ENCODE measurements around the gene MMP2. TPM values are rescaled to one million over a fixed set of nuclear protein-coding genes. Genes with fewer than 3 reads are reported as not detected.

MMP2 gene
- total and polyA plus RNA-seq, 9 donors: 102 to 629 (median 300) TPM

- DNase-seq: no peak
- intact Hi-C loops (cut with DNase I): no loop called here
- Histone ChIP-seq H3K27me3 (no peaks in the 10 kb centered on the region), H3K27ac (no peak overlapping the region), H3K36me3 (no peaks in the 10 kb centered on the region), H3K4me3 (no peak overlapping the region), H3K9me3 (no peaks in the 10 kb centered on the region), H3K4me1 (ENCODE audit: insufficient read depth) (no peaks in the 10 kb centered on the region)
- TF ChIP-seq, protein P1, sequence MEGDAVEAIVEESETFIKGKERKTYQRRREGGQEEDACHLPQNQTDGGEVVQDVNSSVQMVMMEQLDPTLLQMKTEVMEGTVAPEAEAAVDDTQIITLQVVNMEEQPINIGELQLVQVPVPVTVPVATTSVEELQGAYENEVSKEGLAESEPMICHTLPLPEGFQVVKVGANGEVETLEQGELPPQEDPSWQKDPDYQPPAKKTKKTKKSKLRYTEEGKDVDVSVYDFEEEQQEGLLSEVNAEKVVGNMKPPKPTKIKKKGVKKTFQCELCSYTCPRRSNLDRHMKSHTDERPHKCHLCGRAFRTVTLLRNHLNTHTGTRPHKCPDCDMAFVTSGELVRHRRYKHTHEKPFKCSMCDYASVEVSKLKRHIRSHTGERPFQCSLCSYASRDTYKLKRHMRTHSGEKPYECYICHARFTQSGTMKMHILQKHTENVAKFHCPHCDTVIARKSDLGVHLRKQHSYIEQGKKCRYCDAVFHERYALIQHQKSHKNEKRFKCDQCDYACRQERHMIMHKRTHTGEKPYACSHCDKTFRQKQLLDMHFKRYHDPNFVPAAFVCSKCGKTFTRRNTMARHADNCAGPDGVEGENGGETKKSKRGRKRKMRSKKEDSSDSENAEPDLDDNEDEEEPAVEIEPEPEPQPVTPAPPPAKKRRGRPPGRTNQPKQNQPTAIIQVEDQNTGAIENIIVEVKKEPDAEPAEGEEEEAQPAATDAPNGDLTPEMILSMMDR (IDR thresholded peaks at IDR 0.05): no peak
- TF ChIP-seq EP300 (IDR thresholded peaks at IDR 0.05): no peak
- TF ChIP-seq POLR2A (IDR thresholded peaks at IDR 0.05): no peak
- 63 to 89% (median 68%) methylated on average over 2 of the region's 2 CpGs for WGBS, 3 donors
These were observed 76.4 kb downstream of the MMP2 start for GRCh38 chr16:55555436-55555835.

Other genes starting within 250 kb of the MMP2 start
- gene IRX6, start 155.0 kb upstream of the MMP2 start, total RNA-seq: under 1 TPM in 4 of 7 donors, not detected in 3; 0.07 to 0.80 (median 0.18) TPM
- gene IRX6, start 155.0 kb upstream of the MMP2 start, polyA plus RNA-seq: under 1 TPM; 0.06 to 0.07 TPM
- 10 to 100 TPM; 19.1 to 39.7 (median 28.0) TPM for gene LPCAT2, start 29.9 kb downstream of the MMP2 start, total RNA-seq
- 10 to 100 TPM; 12.2 to 15.3 TPM for gene LPCAT2, start 29.9 kb downstream of the MMP2 start, polyA plus RNA-seq
- gene CAPNS2, start 87.5 kb downstream of the MMP2 start, total RNA-seq: 1 to 10 TPM in 2 of 7 donors, under 1 TPM in 3, not detected in 2; 0.53 to 1.4 (median 0.69) TPM
- not detected for gene CAPNS2, start 87.5 kb downstream of the MMP2 start, polyA plus RNA-seq
- under 1 TPM in 4 of 7 donors, not detected in 3; 0.08 to 0.30 (median 0.19) TPM for gene SLC6A2, start 176.8 kb downstream of the MMP2 start, total RNA-seq
- gene SLC6A2, start 176.8 kb downstream of the MMP2 start, polyA plus RNA-seq: under 1 TPM; 0.20 to 0.36 TPM

Data from ovary (tissue), 9 donors.